Raji (cell line): Measurements from ENCODE around the gene CCDC85C.

Experiments
- POLR2A ChIP-seq: IDR thresholded peaks from 2 replicates; pipeline ENCODE4 v1.6.1; 2011; ENCODE audit warnings: low read depth, low read length, control low read depth; ENCODE audit not compliant: insufficient read depth

CCDC85C gene

DNA sequence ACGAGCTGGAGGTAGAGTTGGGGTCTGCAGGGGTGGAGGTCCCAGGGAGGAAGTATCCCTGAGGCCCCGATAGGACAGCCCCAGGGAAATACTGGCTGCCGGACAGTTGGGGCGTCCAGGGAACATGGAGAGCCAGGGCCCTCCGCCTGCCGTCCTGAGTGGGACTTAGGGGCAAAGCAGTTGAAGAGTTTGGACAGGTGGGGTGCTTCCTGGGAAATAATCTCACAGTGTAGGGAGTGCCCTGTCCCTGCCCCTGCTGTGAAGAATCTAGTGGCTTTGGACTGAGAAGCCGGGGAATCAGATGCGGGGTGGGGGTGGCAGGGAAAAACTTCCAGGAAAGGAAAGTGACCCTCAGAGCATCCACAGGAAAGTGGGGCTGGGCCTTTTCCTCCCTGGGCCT is 31.1 kb upstream of the CCDC85C start:
- TF ChIP-seq POLR2A: no peak

DNA sequence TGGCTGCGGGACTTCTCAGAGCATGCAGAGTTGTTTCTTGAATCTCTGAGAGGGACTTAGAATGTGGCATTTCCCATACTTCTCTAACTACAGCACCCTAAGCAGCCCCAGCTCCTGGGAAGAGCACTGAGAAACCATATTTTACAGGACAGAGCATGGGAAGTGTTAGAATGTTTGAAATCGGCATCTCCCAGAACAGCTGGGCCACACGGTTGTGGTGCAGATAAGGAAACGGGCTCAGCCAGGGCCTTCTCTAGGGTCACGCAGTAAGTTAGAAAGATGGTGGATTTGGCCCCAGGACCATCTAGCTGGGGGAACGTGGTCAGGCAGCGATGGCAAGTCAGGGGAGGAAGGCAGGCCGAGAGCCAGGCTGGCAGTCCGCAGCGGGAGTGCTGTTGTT is 30.4 kb upstream of the CCDC85C start:
- TF ChIP-seq POLR2A: no peak

DNA sequence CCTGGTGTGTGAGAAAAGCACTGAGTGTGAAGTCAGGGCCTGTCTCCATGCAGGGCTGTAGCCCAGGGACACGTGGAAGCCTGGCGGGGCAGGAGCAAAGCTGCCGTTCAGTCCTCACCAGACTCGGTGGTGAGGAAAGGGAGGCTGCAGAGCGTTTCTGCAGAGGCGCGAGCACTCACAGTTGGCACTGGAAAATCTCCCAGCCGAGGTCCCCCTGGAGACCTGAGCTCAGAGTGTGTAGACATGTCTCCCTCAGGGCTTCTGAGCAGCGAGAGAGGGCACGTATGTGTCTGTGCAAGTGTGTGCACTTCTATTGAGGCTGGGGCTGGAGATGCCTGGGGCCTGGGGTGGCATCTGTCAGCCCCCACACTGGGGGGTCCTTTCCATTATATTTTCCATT is 29.9 kb upstream of the CCDC85C start:
- TF ChIP-seq POLR2A: no peak

DNA sequence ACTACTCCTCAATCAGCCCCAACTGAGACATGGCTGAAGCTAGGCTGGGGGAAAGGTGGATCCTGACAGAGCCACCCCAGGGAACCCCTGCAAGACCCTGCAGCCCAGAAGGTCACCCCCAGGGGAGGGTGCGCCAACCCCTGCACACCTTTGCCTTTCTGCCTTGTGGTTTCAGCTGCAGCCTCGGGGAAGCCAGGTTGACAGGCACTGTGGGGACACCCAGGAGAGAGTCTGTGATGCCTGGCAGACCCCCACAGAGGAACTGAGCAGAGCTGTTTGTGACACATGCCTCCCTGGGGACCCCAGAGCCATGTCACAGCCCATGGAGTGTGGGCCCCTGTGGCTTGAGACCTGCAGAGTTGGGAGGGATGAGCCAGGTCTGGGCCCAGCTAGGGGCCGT is 29.1 kb upstream of the CCDC85C start:
- no peak for TF ChIP-seq POLR2A

DNA sequence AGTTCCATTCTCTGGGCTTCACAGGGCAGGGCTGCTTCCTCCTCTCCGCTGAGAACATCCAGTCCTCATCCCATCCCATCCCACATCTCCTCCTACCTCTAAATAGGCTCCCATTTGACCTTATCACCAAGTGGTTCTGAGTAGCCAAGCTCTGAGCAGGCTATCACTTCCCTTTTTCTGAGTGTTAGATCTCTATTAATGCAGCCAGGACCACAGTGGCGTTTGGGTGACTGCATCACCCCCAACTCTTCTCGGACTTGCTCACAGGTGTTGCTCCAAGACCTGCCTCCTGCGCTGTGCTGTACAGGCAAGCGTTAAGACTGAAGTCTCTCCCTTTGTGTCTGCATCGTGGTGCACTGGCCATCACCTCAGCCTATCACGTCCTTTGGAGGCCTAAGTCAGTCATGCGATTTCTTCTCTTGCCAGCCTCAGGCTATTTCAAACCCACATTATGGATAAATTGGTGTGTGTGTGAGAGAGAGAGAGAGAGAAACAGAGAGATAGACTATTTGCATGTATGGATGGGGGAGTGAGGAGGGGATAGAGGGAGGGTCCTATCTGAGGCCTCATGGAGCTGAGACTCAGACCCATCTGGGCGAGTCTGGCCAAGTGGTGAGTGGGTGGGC is 28.5 kb upstream of the CCDC85C start:
- no peak for TF ChIP-seq POLR2A

DNA sequence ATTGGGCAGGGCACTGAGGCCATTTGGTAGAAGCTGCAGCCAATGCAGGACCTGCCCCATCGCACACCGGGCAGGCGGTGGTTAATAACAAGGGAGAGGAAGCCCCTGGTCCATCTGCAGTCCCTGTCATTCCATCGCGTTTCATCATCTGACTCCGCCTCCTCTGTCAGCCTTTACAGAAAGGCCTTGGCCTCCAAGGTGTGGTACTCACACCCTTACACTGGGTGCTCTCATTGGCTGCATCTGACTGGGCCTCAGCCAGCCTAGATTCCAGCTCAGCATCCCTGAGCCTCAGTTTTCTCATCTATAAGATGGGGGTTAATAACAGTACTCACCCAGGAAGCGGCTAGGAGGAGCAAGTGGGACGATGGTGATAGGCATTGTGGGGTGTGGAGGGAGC is 26.2 kb upstream of the CCDC85C start:
- TF ChIP-seq POLR2A: no peak

DNA sequence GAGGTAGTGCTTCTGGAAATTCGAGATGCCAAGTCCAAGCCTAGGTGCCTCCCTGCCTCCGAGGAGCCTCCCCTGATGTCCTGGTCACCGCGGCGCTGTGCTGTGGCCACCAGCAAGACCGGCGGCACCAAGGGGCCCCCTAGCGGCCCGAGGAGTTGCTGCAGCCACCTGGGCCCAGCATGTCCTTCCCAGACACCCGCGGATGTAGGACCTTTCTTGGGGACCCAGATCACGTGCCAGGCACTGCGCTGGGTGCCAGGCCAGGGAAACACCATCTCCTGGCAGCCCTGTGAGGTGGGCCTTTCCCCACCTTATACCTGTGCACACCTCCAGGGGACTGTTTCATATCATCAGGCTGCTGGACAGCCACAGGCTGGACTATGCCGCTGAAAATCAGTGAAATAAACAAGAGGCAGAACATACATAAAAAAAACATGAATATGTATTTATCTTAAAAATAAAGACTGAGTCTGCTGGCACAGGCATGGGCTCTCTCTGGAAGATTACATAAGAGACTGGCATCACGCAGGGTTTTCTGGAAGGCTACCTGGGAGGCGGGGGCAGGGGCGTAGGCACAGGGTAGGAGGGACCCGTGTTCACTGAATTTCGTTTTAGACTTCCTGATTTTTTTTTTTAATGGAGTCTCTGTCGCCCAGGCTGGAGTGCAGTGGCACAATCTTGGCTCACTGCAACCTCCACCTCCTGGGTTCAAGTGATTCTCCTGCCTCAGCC is 25.0 kb upstream of the CCDC85C start:
- no peak for TF ChIP-seq POLR2A

DNA sequence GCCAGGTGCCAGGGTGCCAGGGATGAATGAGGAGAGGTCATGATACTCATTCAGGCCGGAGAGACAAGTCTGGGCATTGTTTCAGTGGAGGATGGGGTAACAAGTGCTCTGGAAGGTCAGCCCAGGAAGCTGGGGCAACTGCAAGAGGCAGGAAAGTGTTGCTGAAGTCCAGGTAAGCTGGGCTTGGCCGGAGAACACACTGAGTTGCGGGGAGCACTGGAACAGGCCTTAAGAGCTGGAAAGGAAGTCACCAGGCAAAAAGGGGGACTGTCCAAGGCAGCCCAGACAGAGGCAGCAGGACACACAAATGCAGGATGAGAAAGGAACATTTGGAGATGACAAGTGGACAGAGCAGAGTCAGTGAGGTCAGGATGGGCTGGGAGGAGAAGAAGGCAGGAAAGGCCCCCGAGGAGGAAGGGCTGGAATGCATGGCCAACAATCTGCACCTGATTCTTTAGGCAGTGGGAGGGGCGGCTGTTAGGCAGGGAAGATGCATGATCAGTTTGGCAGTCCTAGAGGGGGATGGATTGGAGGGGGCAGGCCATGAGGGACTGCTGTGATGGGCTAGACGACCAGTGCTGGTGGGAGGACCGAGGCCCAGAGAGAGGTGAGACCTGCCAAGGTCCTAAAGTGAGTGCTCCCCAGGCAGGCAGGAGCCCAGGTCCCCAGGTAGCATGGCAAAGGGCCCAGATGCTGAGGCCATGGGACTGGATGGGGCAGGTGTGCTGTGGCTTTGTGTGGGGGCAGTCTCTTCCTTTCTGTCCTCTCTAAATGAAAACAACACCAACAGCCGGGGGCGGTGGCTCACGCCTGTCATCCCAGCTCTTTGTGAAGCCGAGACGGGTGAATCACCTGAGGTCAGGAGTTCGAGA is 23.7 kb upstream of the CCDC85C start:
- TF ChIP-seq POLR2A: no peak

DNA sequence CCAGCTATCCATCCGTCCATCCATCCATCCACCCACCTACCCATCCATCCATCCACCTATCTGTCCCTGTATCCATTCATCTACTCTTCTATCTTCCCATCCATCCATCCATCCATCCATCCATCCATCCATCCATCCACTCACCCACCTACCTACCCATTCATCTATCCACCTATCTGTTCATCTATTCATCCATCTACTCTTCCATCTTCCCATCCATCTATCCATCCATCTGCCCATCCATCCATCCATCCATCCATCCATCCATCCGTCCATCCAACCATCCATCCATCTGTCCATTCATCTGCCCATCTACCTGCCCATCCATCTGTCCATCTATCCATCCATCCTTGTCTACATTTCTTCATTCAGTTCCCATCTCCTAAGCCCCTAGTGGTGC is 23.1 kb upstream of the CCDC85C start:
- no peak for TF ChIP-seq POLR2A

DNA sequence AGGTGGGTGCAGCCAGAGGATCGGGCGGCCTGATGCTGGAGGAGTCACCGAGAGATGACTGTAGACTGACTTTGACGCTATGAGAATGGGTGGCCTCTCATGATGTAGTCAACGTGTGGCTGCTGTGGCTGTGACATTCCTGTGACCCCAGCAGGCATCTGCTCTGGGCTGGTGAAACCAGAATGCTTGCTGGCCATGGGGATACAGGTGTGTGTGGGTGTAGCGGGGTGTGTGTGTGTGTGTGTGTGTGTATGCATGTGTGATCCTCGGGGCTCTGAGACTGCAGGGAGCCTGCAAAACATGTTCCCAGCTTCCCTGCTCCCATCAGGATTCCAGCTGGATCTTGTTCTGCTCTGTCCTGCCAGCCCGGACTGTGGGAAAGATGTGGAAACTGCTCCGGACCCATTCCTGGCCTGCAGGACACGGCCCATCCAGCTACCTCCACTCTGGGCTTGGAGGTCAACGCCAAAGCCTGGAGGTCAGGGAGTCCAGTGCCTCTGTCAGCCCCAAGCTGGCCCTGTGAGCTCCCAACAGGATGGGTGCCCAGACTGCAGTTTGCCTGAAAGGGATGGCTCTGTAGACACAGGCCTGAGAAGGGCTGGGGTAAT is 22.1 kb upstream of the CCDC85C start:
- TF ChIP-seq POLR2A: no peak

DNA sequence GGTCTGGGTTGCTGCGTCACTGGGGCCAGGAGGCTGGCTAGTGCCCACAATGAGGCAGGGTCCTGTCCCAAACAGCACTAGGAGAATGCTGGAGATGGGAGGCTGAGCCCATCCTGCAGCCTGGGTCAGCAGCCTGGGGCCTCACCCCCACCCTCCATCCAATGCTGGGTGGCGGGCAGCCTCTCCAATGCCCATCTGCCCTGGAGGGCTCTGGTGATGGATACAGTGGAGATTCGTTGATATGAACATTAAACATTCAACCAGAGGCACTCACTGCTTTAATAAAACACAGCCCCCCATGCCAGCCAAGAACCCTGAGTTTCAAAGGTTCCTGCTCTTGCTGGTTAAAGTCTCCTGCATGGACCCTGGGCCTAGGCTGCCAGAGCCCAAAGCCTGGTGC is 21.5 kb upstream of the CCDC85C start:
- no peak for TF ChIP-seq POLR2A

DNA sequence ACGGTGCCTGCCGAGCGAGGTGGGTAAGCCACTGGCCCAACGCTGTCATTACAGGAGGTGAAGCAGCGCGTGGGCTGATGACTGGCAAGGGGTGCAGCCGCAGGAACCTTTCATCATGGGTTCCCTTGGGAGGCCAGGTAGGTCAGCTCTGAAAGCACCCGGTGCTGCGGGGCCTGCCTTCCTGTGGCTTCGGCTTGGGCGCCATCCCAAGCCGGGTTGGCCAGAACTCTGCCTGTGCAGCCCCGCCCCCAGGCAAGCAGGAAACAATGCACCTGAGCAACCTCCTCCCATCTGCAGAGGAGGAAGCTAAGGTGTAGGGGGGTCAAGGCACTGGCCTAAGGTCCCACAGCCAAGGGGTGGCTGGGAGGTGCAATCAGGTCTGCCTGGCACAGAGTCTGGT is 21.0 kb upstream of the CCDC85C start:
- TF ChIP-seq POLR2A: no peak

DNA sequence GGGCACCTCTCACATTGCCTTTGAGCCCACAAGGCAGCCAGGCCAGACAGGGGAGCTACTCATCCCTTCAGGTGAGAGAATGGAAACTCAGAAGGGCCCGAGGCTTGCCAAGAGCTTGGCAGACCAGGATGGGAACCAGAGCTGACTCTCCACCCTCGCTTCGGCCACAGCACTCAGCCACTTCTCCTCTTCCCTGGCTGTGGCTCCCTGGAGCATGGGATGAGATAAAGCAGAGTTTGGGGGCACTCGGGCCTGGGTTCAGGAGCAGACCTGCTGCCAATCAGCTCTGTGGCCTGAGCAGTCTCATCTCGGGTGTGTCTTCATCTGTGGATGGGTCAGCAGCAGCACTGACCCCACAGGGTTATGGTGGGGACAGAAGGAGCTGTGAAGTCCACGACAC is 20.0 kb upstream of the CCDC85C start:
- no peak for TF ChIP-seq POLR2A

DNA sequence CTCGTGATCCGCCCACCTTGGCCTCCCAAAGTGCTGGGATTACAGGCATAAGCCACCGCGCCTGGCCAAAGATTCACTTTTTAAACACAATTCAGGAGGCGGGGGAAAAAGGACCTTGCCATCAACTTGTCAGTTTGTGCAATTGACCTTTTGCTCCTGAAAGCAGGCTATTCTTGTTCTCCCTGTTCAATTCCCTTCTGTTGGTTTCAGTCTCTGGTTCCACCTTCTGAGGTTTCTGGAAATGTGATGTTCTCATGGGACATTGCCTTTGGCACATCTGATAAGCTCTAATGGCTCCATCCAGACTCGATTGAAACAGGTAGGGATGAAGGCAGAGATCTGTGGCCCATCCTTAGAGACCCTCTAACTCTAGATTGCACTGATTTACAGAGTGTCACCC is 17.9 kb upstream of the CCDC85C start:
- TF ChIP-seq POLR2A: no peak

DNA sequence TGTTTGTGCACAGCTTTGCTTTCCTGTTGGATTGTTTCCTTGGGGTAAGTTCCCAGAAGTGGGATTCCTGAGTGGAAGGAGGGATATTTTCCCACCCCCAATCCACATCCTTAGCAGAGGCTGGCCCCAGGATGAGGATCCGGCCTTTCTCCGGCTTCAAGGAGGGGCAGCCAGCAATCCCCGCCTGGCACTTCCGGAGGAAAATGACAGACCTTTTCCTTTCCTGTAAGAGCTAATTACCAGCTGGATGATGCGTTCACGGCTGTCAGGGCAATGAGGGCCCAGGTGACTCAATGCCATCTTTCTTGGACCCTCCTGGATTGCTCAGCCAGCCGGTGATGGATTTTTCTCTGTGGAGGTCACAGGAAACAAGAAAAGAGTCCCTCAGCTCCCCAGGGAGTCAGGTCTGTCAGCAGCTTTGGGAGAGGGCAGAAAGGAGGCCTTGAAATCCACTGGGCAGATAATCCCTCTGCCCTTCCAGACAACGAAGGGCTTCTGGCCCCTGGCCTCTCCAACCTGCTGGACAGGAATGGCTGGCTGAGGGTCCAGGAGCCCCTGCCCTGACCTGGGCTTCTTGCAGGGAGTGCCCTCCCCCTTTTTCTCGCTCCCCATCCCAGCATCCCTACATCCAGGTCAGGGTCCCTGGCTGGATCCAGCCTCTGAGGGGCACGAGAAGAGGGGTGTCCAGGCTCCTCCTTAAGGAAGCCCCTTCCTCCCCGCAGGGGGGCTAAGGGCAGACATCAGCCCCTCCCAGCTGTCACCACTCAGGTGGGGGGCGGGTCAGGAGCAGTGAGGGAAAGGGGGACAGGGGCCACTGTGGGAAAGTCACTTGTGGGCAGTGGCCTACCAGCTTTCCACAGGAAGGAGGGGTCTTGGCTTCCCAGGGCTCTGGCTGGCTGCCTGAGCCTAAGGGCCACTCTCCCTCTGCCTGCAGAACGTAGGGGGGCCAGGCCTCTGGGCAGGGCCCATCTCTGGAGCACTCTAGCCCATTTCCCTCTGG is 16.1 kb upstream of the CCDC85C start:
- no peak for TF ChIP-seq POLR2A
